GM12891 (cell line): ENCODE results near the gene HSD17B10.

Experiments used
- POLR2A ChIP-seq: IDR thresholded peaks from 2 replicates; pipeline ENCODE4 v1.6.1; 2011; ENCODE audit warnings: low read depth, low read length, control low read depth
- TAF1 ChIP-seq: IDR thresholded peaks from 2 replicates; pipeline ENCODE4 v1.6.1; 2011; ENCODE audit warnings: low read depth, low read length, control low read depth

GRCh38 chrX:53440621-53441517 lies 6.7 kb upstream of the HSD17B10 start:
- TF ChIP-seq TAF1 (no peak), POLR2A (no peak)
